ENCODE measurements around the gene SEC23B.

Gene SEC23B

DNA sequence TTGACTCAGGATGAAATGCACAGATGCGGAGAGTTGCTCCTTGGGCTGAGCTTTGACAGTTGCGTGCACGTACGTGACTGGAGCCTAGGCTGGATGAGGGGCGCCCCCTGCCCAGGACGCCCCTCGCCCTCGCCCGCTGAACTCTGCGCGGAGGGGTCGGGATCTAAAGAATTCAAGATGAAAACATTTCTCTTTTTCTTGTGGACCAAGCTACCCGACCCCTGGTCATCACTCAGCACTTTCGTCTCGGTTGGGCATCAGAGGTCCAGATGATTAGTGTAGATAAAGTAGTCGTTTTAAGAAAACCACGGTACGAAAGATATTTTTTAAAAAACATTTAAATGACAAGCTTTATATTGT, 80.8 kb downstream of the SEC23B start:
- DNase-seq (ENCODE audit: low read depth), result no peak

- DNase-seq (ENCODE audit: low read depth), result no peak
Observed at GRCh38 chr20:18589941-18590674, 82.4 kb downstream of the SEC23B start.

DNA sequence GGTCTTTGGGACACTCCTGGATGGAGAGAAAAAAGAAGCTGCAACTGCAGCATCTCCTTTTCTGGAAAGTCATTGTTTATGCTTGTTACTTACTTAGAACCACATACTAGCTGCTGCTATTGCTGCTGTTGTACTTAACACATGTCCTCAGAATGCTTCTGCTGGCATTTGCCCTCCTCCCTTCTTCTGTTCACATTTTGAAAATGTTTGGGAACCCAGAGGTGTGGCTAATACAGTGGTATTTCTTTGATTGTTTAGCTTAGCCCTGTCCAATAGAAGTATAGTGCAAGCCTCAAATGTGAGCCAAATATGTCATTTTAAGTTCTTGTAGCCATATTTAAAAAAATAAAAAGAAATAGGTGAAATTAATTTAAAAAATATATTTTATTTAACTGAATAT, 88.5 kb downstream of the SEC23B start:
- no peak for DNase-seq (ENCODE audit: low read depth)

- DNase-seq (ENCODE audit: low read depth), result no peak
Observed at GRCh38 chr20:18609741-18610140, 102.0 kb downstream of the SEC23B start.
